Kidney (tissue), 14 donors: ENCODE data around the gene TMEM63B. TPM values are rescaled to one million over a fixed set of nuclear protein-coding genes. Genes with fewer than 3 reads are reported as not detected.

Experiments used
- DNase-seq, 5 donors: peaks; one replicate each; pipeline ENCODE4 v3.0.0-alpha.2; 2013 to 2020
- FAIRE-seq: peaks from 2 replicates; lab custom pipeline; 2012; peaks lifted over from hg19 to GRCh38; lab: Jason Lieb, UNC
- H3K27ac ChIP-seq, 2 donors: one replicate each; pipeline ENCODE4 v1.7.0; 2013; ENCODE audit warnings: low read depth in 2 of 2, low read length in 2 of 2, inconsistent platforms in 1 of 2
- H3K27me3 ChIP-seq: one replicate; pipeline ENCODE4 v1.7.1; 2013; ENCODE audit warnings: low read length, inconsistent platforms; ENCODE audit not compliant: control insufficient read depth, insufficient read depth
- H3K36me3 ChIP-seq, 3 donors: one replicate each; pipeline versions ENCODE4 v1.7.0 to v1.7.1; 2013; ENCODE audit warnings: low read length in 3 of 3, control low read depth in 1 of 3, inconsistent platforms in 1 of 3; ENCODE audit not compliant: insufficient read depth in 3 of 3, control insufficient read depth in 2 of 3
- H3K4me1 ChIP-seq, 3 donors: one replicate each; pipeline versions ENCODE4 v1.7.0 to v1.7.1; 2013; ENCODE audit warnings: low read length in 3 of 3, inconsistent platforms in 1 of 3, low read depth in 1 of 3; ENCODE audit not compliant: control insufficient read depth in 2 of 3, insufficient read depth in 2 of 3
- H3K4me3 ChIP-seq, 3 donors: one replicate each; pipeline versions ENCODE4 v1.7.0 to v1.8.1; 2013; ENCODE audit warnings: low read length in 3 of 3, control low read depth in 1 of 3, inconsistent platforms in 1 of 3
- H3K9ac ChIP-seq, 3 donors: one replicate each; pipeline versions ENCODE4 v1.7.0 to v1.7.1; 2013; ENCODE audit warnings: low read length in 3 of 3, control low read depth in 1 of 3, inconsistent platforms in 1 of 3
- H3K9me3 ChIP-seq, 3 donors: one replicate each; pipeline versions ENCODE4 v1.7.0 to v1.7.1; 2013; ENCODE audit warnings: low read length in 3 of 3, control low read depth in 1 of 3, inconsistent platforms in 1 of 3; ENCODE audit not compliant: control insufficient read depth in 2 of 3, insufficient read depth in 1 of 3
- CTCF ChIP-seq: IDR thresholded peaks from 3 replicates; pipeline ENCODE4 v1.5.1; 2012; ENCODE audit warnings: mild to moderate bottlenecking, moderate library complexity, borderline replicate concordance; ENCODE audit not compliant: insufficient read depth; ENCODE audit errors: extremely low read depth
- intact Hi-C: fragments of 100-400 bp; cut with DNase I; formaldehyde crosslinking; loops from one replicate; pipeline ENCODE4 v1.11.1; 2022
- polyA plus RNA-seq: library from polyadenylated mRNA; stranded (reverse); fragments of 350-450 nt; fragmentation: Illumina TruSeq; extraction: RNeasy Lipid Tissue Mini Kit (QIAGEN cat#74804); gene quantifications from one replicate; pipeline ENCODE4 v1.2.3, GENCODE V29; 2014; ENCODE audit warnings: low read depth, low replicate concordance; ENCODE audit not compliant: insufficient read depth
- total RNA-seq: library from RNA; stranded (reverse); fragmentation: NEBNext Ultra II Directional; extraction: Animal tissue kit (Norgen Biotek cat#: 25700); gene quantifications from one replicate; pipeline ENCODE4 v1.2.1, GENCODE V29; 2021
- donor health status: control.
- donor health status: control.
- donor health status: control.
- donor health status: control.
- donor health status: control.
- donor health status: DM: yes; HTN: yes; CAD: no.
- donor health status: Normal renal cell carcinoma (clear cell type).

TMEM63B gene
- total and polyA plus RNA-seq, 2 donors from 2014 or later = 18.2 to 27.3 TPM

GRCh38 chr6:44150317-44150917, 23.1 kb downstream of the TMEM63B start:
- FAIRE-seq = no peak
- Histone ChIP-seq H3K4me1 (no peaks in the 10 kb centered on the region), H3K4me3 (no peak overlapping the region), H3K27ac (no peak overlapping the region), H3K9me3 (no peaks in the 10 kb centered on the region), H3K36me3 (peaks cover 2 to 20% (median 15%) of the 10 kb centered on the region in 3 donors), H3K27me3 (no peaks in the 10 kb centered on the region), H3K9ac (no peak overlapping the region)
- no peak for TF ChIP-seq CTCF
- DNase-seq = no peak
- intact Hi-C loops = loop anchor here (5.0 kb wide), 1 partner anchor 48 kb away; no protein-coding TSS in a partner anchor

GRCh38 chr6:44151348-44152108, 24.2 kb downstream of the TMEM63B start:
- no peaks in the 10 kb centered on the region for H3K4me1 ChIP-seq
- no peak for FAIRE-seq

GRCh38 chr6:44152109-44152461, 24.7 kb downstream of the TMEM63B start:
- no peaks in the 10 kb centered on the region for H3K9me3 ChIP-seq
- no peak for TF ChIP-seq CTCF
- no peak overlapping the region for H3K27ac ChIP-seq
- no peak for FAIRE-seq
- no peak overlapping the region for H3K4me3 ChIP-seq
- no peaks in the 10 kb centered on the region for H3K27me3 ChIP-seq
- no peaks in the 10 kb centered on the region for H3K4me1 ChIP-seq
- intact Hi-C loops = loop anchor here (5.0 kb wide), 1 partner anchor 50 kb away; no protein-coding TSS in a partner anchor
- H3K9ac ChIP-seq = no peak overlapping the region
- peaks cover 2 to 19% (median 8%) of the 10 kb centered on the region in 3 donors for H3K36me3 ChIP-seq
- DNase-seq = no peak

More at GRCh38 chr6:44151348-44152108, 24.2 kb downstream of the TMEM63B start:
- Histone ChIP-seq H3K36me3 (peaks cover 2 to 20% (median 11%) of the 10 kb centered on the region in 3 donors), H3K9me3 (no peaks in the 10 kb centered on the region), H3K9ac (no peak overlapping the region), H3K27ac (no peak overlapping the region), H3K4me3 (no peak overlapping the region), H3K27me3 (no peaks in the 10 kb centered on the region)
- peak; percentile 68 to 89 (median 83) for DNase-seq
- TF ChIP-seq CTCF = peak; percentile 99
- intact Hi-C loops = loop anchor here (5.0 kb wide), 1 partner anchor 49 kb away; no protein-coding TSS in a partner anchor
